GM18505 (cell line): ENCODE data around the gene MAML3.

Experiments used
- ATAC-seq: cut with Tn5 transposase; IDR thresholded peaks from one replicate; pipeline ENCODE4 v1.9.1; 2021; ENCODE audit not compliant: unreplicated experiment
- POLR2A ChIP-seq: IDR thresholded peaks from 4 replicates; pipeline ENCODE4 v1.6.1; 2011; ENCODE audit warnings: borderline replicate concordance; ENCODE audit not compliant: insufficient read depth, insufficient read length; ENCODE audit errors: extremely low read depth

The MAML3 gene

DNA sequence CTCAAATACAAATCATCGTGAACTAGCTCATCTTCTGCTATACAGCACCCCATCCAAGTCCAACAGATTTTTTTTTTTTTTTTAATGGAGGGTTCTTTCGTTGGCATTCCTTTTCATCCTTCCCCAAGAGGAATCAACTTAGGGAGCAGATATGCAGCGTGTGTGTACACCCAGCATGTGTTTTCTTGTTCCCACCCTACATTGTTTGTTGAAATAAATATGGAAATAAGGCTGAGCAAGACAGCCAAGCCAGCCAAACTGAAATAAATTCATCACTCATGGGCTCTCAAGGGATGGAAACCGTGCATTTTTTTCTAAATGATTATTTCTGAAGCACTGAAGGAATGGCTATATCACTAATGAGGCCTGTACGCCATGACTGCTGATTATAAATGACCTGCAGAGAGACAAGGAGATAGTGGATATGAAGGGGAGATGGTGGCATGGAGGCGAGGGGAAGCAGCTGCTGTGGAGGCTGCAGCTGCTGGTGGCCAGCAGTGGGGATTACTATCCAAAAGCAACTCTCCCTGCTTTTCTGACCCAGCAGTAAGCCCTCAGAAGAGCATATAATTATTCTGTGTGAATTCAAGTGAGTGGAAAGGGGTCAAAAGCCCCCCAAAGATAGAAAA, 314.5 kb downstream of the MAML3 start:
- TF ChIP-seq POLR2A: no peak
- no peak for ATAC-seq

DNA sequence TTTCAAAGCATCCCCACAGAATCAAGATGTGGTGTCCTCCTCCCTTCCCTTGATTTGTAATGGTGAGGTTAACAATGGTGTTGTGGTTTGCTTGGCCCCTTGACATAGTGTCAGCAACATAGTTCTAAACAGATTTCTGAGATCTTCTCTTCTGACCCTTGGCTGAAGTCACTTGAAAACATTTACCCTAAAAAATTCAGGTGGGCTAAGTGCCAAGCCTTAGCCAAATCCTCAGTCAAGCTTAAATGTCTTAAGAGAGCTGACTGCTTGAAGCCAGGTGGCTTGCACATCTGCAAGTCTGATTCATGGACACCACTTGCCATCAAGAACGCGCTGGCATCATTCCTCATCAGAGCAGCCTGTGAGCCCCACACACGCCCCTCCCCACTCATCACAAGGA, 315.2 kb downstream of the MAML3 start:
- ATAC-seq: no peak

DNA sequence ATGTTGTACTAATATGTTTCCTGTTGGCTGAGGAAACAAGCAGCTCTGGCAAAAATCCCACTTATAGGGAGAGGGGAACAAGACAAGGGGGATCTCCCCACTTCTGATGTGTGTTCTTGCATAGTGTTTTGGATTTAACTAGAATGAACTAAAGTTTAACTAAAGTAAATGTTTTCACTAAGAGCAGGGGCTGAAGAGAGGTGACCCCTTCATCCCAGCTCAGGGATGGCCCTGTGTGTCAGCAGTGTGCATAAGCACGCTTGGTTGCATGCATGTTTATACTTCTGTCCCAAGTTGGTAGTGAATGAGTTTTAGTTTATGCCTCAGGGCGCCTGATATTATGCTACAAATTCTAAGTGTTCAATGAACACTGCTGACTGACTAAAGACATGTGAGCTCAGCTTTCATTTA, 319.0 kb downstream of the MAML3 start:
- no peak for ATAC-seq
- TF ChIP-seq POLR2A: no peak

More for the DNA sequence above, 315.2 kb downstream of the MAML3 start:
- no peak for TF ChIP-seq POLR2A

DNA sequence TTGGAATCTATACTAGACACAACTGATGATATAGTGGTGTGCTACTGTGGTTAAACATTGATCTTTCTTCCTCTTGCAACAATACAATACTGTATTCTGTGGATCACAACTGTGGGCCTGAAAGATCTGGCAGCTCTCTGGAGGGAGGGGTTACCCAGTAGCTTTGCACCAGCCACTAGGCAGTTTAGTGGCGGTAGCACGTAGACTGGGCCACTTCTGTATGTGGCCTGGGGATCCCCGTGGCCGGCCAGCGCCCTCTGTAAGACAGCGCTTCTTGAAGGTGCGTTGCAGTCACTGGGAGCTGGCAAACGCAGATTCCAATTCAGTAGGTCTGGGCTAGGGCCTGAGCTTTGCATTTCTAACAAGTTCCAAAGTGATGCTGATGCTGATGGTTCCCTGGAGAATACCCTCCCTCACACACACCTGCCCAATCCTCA, 319.7 kb downstream of the MAML3 start:
- ATAC-seq: no peak
- no peak for TF ChIP-seq POLR2A

DNA sequence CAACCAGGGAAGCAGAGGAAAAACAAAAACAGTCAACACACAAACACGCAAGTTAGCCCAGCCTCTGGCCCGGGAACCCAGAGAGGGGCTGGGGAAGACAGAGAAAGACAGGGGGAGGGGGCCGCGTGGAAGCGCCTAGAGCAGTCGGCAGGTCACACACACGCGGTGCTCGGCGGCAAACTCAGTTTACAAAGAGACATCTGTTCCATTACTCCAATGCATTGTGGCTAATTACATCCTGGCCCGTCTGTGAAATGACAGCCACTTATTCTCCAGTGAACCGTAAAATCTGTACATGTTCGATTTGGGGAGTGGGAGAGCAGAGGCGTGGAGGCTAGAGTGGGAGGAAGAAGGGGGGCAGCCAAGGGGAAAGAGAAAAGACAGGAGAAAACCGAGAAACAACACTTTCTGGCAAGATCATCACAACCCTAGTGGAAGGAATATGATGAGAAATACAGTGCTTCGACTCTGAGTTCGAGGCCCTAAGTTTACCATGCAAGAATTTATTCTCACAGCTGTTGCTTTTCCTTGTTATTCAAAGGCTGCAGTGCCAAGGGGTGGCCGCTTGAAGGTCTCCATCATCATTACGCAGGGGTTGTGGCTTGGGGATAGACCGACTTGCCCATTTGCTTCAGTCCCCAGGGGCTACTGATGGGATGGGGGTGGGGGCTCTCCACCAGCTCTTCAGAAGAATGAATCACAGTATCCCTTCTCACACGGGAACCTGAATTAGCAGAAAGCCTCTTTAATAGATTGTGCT, 320.7 kb downstream of the MAML3 start:
- no peak for TF ChIP-seq POLR2A
- ATAC-seq: no peak

DNA sequence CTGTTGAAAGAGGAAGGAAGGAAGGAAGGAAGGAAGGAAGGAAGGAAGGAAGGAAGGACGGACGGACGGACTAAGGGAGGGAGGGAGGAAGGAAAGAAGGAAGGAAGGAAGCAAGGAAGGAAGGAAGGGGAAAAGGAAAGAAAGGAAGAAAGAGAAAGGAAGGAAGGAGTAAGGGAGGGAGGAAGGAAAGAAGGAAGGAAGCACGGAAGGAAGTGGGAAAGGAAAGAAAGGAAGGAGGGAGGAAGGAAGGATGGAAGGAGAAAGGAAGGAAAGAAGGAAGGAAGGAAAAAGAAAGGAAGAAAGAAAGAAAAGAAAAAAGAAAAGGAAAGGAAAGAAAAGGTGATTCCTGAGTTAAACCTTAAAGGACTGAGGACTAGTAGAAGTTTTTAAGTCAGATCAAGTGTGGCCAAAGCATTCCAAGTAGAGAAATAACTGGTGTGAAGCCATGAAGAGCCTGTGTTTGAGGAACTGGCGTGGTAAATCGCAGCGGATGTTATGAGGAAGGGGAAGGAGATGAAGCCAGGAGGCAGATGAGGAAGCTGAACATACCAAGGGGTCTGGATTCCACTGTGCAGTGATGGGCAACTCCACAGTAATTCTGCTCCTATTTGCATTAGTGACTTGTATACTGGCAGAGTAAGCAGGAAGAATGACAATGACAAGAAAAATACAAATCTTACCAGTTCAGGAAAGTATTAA, 324.9 kb downstream of the MAML3 start:
- TF ChIP-seq POLR2A: no peak
- no peak for ATAC-seq

DNA sequence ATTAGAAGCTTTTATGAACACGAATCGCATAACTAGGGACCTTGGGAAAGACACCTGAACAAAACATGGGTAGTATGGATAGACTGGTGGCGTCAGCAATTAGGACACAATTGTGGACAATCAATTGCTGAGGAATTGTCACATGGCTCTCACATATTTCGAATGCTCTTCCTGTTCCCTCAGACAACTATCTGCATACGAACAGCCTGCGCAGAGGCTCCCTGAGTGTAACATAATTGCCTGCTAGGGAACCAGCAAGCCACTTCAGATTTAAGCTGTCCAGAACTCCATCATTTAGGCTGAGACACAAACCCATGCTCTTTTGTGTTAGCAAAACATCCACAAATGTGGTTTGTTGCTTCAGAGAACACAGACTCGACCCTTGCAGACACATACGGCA, 327.6 kb downstream of the MAML3 start:
- no peak for ATAC-seq
- no peak for TF ChIP-seq POLR2A

DNA sequence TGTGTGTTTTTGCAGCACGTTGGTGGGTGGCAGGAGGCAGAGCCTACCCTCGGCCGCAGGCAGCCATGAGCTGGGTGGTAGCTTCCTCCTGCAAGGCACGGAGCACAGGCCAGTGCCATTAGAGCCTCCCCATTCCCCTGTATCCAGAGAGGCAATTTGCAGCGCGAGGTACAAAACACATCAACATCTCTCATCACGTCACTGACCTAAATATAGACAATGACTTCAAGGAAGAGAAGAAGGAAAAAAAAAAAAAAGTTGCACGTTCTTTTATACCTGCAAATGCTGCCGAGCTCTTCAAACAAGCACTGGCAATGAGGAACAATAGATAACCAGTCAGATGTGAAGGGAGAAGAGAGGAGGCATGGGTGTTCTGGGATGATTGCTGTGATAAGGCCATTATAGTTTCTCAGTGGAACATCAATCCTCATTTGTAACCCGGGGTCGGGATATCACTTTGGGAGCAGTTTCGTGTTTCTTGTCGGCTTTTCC, 328.4 kb downstream of the MAML3 start:
- no peak for TF ChIP-seq POLR2A

DNA sequence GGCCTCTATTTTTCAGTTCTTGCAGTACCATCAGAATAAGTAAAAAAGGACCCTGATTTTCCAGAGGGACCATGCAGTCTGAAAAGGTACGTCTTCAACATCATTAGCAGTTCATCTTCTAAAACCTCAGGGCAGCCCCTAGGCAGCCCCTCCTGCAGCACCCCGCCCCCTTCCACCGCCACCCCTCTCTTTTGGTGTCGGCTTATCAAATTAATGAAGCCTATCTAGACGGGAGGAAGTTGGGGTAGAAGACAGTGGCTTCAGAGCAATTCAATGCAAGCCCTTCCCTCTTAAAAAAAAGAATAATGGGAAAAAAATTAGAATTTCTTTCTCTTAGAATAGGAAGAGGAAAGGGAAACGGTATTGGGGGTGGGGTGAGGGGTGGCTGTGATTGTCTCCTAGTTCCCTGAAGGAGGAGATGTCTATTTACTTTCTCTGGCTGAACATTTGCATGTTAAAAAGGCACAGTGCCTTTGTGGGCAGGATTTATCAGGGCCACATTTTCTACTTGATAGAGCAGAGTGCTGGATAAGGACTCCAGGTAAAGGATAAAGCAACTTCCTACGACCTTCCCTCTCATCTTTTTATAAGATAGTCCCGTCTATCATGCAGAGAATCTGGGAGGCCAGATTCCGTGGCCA, 329.0 kb downstream of the MAML3 start:
- TF ChIP-seq POLR2A: no peak
- ATAC-seq: no peak

More for the DNA sequence above, 328.4 kb downstream of the MAML3 start:
- ATAC-seq: no peak

DNA sequence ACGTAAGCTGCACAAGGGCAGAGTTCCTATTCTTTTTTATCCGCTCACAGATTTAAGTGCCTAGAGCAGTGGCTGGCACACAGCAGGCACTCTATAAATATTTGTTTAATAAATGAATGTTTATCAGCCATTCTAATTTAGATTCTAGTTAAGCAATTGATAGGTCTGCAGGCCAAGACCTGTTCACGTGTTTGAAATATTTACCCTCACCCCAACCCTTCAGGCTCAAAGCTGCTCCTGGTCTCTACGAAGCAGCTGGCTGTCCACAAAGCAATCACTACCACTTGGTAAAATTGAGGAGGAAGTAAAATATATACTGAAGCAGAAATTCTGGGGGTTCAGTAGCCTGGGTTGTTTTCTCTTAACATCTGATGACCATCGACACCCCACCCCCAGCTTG, 330.2 kb downstream of the MAML3 start:
- no peak for TF ChIP-seq POLR2A
- ATAC-seq: no peak

DNA sequence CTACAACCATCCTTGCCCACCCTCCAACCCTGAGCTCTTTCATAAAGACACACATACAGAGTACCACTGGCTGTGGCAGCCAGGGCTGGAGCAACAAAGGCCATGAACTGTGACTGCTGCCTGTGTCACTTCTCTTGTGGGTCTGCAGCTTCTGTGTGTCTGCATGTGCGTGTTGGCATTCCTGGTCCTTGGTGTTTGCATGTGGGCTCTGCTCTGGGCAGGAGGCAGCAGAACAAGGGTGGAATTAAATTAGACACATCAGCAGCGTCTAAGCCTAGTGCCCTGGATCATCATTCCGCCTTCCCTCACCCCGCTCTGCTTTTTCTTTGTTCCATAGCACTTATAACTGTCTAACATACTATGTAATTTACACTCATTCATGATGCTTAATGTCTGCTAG, 330.6 kb downstream of the MAML3 start:
- no peak for TF ChIP-seq POLR2A
- ATAC-seq: no peak

DNA sequence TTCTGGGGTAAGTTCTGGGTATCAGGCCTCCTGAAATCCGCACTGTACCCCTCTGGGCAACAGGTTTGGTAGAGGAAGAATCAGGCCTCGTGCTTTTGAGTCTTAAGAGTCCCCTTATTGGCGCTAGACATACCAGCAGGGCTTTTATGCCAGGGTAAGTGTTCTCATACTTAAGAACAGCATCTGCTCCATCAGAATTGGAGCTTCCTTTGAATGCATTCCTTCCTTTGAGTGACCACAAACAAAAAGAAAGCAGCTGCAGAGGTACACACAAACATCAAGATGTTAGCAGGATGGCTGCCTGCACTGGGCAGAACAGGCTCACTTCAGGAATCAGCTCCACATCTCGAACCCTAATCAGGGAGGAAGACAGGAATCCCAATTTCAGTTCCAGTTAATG, 331.6 kb downstream of the MAML3 start:
- ATAC-seq: no peak

DNA sequence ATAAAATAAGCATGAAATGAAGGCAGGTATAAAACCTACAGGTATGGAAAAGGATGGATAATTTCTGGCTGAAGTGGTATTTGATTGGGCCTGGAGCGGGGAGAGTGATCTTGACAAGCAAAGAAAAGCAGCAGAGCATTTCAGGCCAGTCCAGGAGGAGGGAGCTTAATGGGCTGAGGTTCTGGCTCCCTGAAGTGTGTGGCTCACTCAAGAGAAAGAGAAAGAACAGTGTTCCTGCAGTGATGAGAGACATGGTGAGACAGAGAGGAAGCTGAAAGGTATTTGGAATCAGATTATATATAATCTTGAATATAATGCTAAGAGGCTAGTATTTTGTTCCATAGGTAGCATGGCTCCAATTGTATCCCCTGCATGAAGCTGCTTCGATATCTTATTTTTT, 334.9 kb downstream of the MAML3 start:
- no peak for TF ChIP-seq POLR2A
- ATAC-seq: no peak

More for the DNA sequence above, 331.6 kb downstream of the MAML3 start:
- no peak for TF ChIP-seq POLR2A

DNA sequence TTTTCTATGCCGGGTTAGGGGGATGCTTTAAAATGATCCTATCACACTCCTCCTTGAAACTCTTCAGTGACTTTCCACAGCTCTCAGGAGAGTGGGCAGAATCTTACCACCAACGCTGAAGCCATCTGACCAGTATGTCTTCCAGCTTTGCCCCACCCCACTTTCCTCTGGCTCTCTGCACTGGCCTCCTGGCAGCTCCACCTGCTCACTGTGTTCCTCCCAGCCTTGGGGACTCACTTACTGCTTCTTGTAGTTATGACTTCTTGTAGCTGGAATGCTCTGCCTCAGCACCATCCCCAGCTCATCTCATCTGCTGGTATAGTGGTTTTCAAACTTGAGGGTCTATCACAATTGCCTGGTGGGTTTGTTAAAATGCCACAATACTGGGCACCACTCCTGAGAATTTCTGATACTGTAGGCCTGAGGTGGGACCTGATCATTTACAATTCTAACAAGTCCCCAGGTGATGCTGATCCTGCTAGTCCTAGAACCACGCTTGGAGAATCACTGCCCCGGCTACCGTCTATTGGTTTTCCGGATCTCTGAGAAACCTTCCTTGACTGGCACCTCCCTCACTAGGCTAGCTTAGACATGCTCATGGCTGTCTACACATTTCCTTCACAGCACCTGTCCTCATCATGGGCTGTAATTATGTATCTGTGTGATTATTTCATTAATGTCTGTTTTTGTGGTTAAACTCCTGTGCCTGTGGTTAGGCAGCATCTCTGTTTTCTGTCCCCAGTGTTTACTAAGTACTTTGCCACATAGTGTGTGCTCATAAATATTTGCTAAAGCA, 336.1 kb downstream of the MAML3 start:
- TF ChIP-seq POLR2A: no peak
- ATAC-seq: no peak
